ENCODE results near the gene PPAT.

GRCh38 chr4:56438766-56439165 lies 3.4 kb upstream of the PPAT start:
- TF ChIP-seq, protein P1, sequence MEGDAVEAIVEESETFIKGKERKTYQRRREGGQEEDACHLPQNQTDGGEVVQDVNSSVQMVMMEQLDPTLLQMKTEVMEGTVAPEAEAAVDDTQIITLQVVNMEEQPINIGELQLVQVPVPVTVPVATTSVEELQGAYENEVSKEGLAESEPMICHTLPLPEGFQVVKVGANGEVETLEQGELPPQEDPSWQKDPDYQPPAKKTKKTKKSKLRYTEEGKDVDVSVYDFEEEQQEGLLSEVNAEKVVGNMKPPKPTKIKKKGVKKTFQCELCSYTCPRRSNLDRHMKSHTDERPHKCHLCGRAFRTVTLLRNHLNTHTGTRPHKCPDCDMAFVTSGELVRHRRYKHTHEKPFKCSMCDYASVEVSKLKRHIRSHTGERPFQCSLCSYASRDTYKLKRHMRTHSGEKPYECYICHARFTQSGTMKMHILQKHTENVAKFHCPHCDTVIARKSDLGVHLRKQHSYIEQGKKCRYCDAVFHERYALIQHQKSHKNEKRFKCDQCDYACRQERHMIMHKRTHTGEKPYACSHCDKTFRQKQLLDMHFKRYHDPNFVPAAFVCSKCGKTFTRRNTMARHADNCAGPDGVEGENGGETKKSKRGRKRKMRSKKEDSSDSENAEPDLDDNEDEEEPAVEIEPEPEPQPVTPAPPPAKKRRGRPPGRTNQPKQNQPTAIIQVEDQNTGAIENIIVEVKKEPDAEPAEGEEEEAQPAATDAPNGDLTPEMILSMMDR (IDR thresholded peaks at IDR 0.05): no peak
- TF ChIP-seq POLR2A (IDR thresholded peaks at IDR 0.05): no peak
